Central memory CD8-positive, alpha-beta T cell (primary cell): Measurements from ENCODE around the gene SPNS3.

Source experiments
- ATAC-seq: fragments of 150-1000 bp; cut with Tn5 transposase; replicated peaks from 2 replicates; pipeline ENCODE4 v1.10.0; 2022; ENCODE audit warnings: mild to moderate bottlenecking, moderate FRiP score, moderate number of reproducible peaks; ENCODE audit not compliant: poor library complexity, severe bottlenecking; ENCODE audit errors: extremely low read depth
- DNase-seq, 2 donors: peaks; one replicate each; pipeline ENCODE4 v3.0.0; 2021; ENCODE audit warnings: low spot score in 2 of 2
- H3K27ac Mint-ChIP-seq: one replicate; pipeline ENCODE4 v1.8.0; 2022; ENCODE audit warnings: low read depth, mild to moderate bottlenecking, moderate library complexity, mixed read lengths
- H3K27me3 Mint-ChIP-seq: one replicate; pipeline ENCODE4 v1.8.0; 2022; ENCODE audit warnings: mixed read lengths
- H3K36me3 Mint-ChIP-seq: one replicate; pipeline ENCODE4 v1.8.0; 2022; ENCODE audit warnings: mild to moderate bottlenecking, moderate library complexity, mixed read lengths; ENCODE audit not compliant: insufficient read depth
- H3K4me1 Mint-ChIP-seq: one replicate; pipeline ENCODE4 v1.8.0; 2022; ENCODE audit warnings: mixed read lengths
- H3K4me3 Mint-ChIP-seq: one replicate; pipeline ENCODE4 v1.8.0; 2022; ENCODE audit warnings: mild to moderate bottlenecking, moderate library complexity, mixed read lengths
- H3K9me3 Mint-ChIP-seq: one replicate; pipeline ENCODE4 v1.8.0; 2022; ENCODE audit warnings: mixed read lengths

Gene SPNS3

GRCh38 chr17:4523946-4524345, 90.2 kb downstream of the SPNS3 start:
- no peak for DNase-seq
- Mint-ChIP-seq H3K27me3 (no peaks in the 10 kb centered on the region), H3K9me3 (no peaks in the 10 kb centered on the region), H3K4me3 (no peak overlapping the region), H3K36me3 (peaks cover 1% of the 10 kb centered on the region), H3K27ac (no peak overlapping the region), H3K4me1 (no peaks in the 10 kb centered on the region)
- ATAC-seq: no peak

DNA sequence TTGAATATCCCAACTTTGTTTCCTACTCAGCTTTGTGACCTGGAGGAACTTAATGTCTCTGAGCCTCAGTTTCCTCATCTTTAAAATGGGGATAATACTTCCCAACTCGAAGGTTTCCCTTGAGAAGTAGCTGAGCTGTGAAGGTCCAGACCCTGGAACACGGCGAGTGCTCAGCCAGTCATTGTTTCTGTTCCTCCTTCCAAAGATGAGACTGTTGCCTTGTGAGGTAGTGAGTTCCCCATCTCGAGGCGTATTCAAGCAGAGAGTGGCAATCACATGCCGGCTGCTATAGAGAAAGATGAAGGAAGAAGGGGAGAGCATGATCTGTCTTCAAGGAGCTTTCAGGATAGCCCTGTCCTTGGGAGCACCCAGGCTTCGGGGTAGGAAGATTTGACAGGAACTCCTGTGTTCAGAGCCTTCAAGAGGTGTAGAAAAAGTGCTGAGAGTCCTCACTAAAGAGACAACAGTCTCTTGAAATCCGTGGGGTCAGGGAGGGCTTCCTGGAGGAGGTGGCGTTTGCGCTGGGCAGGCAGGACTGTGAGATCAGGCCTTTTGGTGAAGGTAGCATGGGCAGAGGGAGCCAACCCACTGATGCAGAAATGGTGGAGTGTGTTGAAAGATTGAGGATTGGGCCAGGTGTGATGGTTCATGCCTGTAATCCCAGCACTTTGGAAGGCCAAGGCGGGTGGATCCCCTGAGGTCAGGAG, 92.1 kb downstream of the SPNS3 start:
- H3K9me3 Mint-ChIP-seq: no peaks in the 10 kb centered on the region
- no peaks in the 10 kb centered on the region for H3K27me3 Mint-ChIP-seq
- no peak overlapping the region for H3K4me3 Mint-ChIP-seq
- no peak overlapping the region for H3K27ac Mint-ChIP-seq
- DNase-seq (no peak), ATAC-seq (no peak)
- no peaks in the 10 kb centered on the region for H3K36me3 Mint-ChIP-seq
- H3K4me1 Mint-ChIP-seq: peaks cover 5% of the 10 kb centered on the region

DNA sequence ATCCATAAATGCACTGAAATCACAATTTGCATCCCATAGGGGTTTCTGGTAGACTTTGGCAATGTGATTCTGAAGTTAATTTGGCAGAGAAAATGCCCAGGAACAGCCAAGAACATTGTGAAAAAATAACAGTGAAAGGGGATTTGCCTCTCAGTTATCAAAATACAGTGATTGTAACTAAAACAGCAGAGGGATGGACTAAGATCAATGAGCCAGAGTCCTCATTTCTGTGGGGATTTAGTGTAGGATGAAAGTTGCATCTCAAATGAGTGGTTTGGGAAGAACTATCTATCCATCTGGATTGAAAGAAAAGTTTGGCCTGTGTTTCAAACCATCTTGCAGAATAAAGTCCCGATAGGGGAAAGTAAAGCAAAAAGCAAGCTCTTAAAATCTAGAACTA, 93.4 kb downstream of the SPNS3 start:
- no peak for DNase-seq
- Mint-ChIP-seq H3K27me3 (no peaks in the 10 kb centered on the region), H3K4me3 (no peak overlapping the region), H3K36me3 (no peaks in the 10 kb centered on the region), H3K27ac (no peak overlapping the region), H3K4me1 (peaks cover 5% of the 10 kb centered on the region), H3K9me3 (no peaks in the 10 kb centered on the region)
- no peak for ATAC-seq

DNA sequence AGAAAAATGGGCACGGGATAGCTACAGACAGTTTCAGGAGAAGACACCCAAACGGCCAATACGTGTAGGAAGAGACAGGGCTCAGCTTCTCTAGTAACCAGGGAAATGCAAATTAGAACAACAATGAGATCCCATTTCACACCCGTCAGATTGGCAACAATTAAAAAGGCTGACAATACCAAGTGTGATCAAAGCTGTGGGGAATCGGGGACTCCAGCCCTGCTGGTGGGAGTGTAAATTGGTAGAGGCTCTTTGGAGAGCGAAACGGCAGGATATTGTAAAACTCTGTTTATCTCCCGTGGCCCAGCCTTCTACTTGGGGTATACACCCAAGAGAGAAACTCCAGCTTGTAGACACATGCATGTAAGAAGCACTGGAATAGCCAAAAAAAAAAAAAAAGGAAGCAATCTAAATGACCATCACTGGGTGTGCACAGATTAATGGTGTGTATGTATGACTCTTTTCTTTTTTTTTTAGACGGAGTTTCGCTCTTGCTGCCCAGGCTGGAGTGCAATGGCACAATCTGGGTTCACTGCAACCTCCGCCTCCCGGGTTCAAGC, 93.9 kb downstream of the SPNS3 start:
- no peaks in the 10 kb centered on the region for H3K9me3 Mint-ChIP-seq
- H3K4me1 Mint-ChIP-seq: peaks cover 5% of the 10 kb centered on the region
- no peak overlapping the region for H3K27ac Mint-ChIP-seq
- H3K27me3 Mint-ChIP-seq: no peaks in the 10 kb centered on the region
- ATAC-seq (no peak), DNase-seq (no peak)
- no peak overlapping the region for H3K4me3 Mint-ChIP-seq
- H3K36me3 Mint-ChIP-seq: no peaks in the 10 kb centered on the region

DNA sequence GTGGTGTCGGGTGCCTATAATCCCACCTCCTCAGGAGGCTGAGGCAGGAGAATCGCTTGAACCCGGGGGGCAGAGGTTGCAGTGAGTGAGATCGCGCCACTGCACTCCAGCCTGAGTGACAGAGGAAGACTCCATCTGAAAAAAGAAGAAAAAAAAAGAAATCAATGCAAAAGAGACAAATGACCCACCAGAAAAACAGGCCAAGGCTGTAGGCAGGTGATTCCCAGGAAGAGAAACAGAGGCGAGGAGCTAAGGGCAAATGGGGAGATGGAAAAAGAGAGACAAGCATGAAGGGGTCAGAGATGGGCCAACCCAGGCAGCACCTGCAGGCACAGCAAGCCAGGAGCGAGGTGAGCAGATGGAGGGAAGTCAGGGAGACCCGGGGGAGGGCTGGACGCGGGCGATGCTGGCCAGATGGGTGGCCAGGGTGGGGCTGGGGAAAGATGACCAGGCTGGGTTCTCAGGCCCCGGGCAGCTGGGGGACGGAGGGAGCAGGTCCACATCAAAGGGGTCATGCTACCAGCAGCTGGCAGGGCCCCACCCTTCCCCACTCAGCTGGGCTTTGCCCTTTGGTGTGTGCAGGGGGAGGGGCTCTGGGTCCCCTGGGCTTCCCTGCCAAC, 95.9 kb downstream of the SPNS3 start:
- Mint-ChIP-seq H3K36me3 (peaks cover 3% of the 10 kb centered on the region), H3K9me3 (no peaks in the 10 kb centered on the region), H3K4me3 (no peak overlapping the region), H3K27me3 (no peaks in the 10 kb centered on the region), H3K27ac (no peak overlapping the region), H3K4me1 (peaks cover 11% of the 10 kb centered on the region)
- no peak for ATAC-seq
- no peak for DNase-seq

- no peak overlapping the region for H3K4me3 Mint-ChIP-seq
- H3K27ac Mint-ChIP-seq: no peak overlapping the region
- peaks cover 11% of the 10 kb centered on the region for H3K4me1 Mint-ChIP-seq
- no peaks in the 10 kb centered on the region for H3K9me3 Mint-ChIP-seq
- ATAC-seq (no peak), DNase-seq (no peak)
- H3K36me3 Mint-ChIP-seq: peaks cover 3% of the 10 kb centered on the region
- no peaks in the 10 kb centered on the region for H3K27me3 Mint-ChIP-seq
Measured at GRCh38 chr17:4530799-4531730, 97.3 kb downstream of the SPNS3 start.

DNA sequence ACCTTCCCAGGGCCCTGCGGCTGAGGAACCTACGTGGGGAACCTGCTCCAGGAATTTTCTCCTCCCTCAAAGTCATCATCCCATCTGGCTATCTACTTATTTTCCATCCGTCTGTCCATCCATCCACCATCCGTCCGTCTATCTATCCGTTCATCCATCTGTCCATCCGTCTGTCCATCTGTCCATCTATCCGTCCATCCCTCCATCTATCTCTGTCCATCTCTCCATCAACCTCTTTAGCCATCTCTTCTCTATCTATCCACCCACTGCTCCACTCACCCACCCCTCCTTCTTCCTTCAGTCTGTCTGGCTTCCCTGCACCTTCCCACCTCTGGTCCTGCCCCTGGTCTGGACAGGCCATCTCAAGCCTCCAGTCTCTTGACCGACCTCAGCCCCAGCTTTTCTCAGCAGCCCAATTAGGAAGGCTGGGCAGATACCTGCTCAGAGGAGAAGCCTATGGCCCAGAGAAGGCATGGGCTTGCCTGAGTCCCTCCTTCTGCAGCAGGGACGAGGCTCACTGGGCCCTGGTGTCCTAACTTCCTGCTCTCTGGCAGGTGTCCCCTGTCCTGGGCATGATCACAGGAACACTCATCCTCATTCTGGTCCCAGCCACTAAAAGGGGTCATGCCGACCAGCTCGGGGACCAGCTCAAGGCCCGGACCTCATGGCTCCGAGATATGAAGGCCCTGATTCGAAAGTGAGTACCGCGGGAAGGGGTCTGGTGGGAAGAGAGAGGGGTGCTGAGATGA, 98.4 kb downstream of the SPNS3 start:
- no peak for DNase-seq
- H3K9me3 Mint-ChIP-seq: no peaks in the 10 kb centered on the region

DNA sequence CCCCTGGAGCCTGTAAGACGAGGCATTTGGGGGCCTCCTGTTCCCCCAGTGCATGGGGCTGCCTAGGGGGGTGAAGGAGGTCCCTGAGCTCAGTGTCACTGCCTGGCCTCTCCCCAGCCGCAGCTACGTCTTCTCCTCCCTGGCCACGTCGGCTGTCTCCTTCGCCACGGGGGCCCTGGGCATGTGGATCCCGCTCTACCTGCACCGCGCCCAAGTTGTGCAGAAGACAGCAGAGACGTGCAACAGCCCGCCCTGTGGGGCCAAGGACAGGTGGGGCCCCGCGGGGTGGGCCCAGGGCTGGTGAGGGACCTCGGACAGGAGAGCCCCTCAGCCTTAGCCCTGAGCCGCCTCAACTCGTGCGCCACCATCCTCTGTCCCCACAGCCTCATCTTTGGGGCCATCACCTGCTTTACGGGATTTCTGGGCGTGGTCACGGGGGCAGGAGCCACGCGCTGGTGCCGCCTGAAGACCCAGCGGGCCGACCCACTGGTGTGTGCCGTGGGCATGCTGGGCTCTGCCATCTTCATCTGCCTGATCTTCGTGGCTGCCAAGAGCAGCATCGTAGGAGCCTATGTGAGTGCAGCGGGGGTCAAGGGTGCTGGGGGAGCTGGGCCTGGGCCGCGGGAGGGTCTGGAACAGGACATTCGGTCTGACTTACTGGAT, 99.3 kb downstream of the SPNS3 start:
- no peaks in the 10 kb centered on the region for H3K27me3 Mint-ChIP-seq
- H3K27ac Mint-ChIP-seq: no peak overlapping the region
- peaks cover 3% of the 10 kb centered on the region for H3K36me3 Mint-ChIP-seq
- no peak overlapping the region for H3K4me3 Mint-ChIP-seq
- no peaks in the 10 kb centered on the region for H3K9me3 Mint-ChIP-seq
- ATAC-seq: no peak
- DNase-seq: no peak
- peaks cover 11% of the 10 kb centered on the region for H3K4me1 Mint-ChIP-seq

More for the DNA sequence above, 98.4 kb downstream of the SPNS3 start:
- ATAC-seq: no peak
- peaks cover 11% of the 10 kb centered on the region for H3K4me1 Mint-ChIP-seq
- H3K27ac Mint-ChIP-seq: no peak overlapping the region
- H3K27me3 Mint-ChIP-seq: no peaks in the 10 kb centered on the region
- H3K36me3 Mint-ChIP-seq: peaks cover 3% of the 10 kb centered on the region
- H3K4me3 Mint-ChIP-seq: no peak overlapping the region

DNA sequence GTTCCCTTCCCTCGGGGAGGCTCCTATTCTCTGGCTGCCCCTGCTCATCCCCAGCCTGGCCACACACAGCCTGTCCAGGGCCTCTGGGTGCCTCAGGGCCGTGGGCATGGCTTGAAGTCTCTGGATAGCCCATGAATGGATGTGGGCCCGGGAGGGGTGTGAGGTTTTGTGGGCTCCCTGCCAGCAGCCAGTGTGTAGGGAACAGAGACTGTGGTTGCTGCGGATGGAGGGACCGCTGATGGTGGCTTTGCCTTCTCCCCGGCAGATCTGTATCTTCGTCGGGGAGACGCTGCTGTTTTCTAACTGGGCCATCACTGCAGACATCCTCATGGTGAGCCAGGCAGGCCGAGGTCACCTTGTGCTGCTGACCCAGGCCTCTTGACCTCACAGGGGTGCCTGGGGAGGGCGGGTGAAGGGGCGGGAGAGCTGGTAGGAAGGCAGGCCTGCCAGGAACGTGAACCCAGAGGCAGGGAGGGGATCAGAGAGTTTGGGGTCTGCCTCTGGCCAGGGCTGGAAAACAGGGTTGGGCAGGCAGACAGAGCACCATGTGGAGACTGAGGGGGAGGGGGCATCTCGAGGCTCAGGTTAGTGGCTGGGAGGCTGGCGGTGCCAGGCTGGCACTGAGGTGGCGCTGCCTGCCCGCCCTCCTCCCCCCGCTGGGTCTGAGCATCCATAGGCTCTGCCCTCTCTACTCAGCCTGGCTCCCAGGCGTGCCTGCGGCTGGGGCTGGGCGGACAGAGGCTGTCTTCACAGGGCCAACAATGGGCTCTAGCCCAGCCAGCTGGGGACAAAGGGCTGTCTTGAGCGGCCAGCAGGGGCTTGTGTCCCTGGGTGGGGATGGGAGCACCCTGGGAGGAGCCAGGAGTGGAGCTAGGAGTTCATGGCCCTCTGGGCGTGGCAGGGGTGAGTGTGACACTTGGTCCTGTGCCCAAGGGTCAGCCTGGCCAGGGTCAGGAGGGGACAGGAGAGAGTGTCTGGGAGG, 100.1 kb downstream of the SPNS3 start:
- ATAC-seq (no peak), DNase-seq (no peak)
- no peaks in the 10 kb centered on the region for H3K9me3 Mint-ChIP-seq
- H3K27ac Mint-ChIP-seq: no peak overlapping the region
- H3K27me3 Mint-ChIP-seq: no peaks in the 10 kb centered on the region
- peaks cover 11% of the 10 kb centered on the region for H3K4me1 Mint-ChIP-seq
- no peak overlapping the region for H3K4me3 Mint-ChIP-seq
- H3K36me3 Mint-ChIP-seq: peaks cover 3% of the 10 kb centered on the region

DNA sequence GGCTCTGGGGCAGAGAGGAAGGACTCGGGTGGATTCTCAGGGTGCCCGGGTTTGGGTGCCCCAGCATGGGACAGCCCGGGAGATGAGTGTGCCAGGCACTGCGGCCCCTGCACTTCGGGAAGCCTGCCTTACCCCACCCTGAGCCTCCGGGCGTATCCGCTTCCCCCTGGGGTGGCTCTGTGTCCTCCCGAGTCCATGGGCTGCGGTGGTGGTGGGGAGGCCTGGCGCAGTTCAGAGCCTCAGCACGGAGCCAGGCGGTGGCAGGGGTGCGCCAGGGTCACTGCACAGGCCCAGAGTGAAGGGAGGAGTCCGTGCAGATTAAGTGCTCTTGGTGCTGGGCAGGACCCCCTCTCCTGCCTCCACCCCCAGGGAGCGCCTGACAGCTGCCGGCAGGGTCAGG, 100.8 kb downstream of the SPNS3 start:
- no peak for ATAC-seq
- no peak for DNase-seq
- no peaks in the 10 kb centered on the region for H3K27me3 Mint-ChIP-seq
- no peaks in the 10 kb centered on the region for H3K9me3 Mint-ChIP-seq
- no peak overlapping the region for H3K27ac Mint-ChIP-seq
- no peak overlapping the region for H3K4me3 Mint-ChIP-seq
- peaks cover 5% of the 10 kb centered on the region for H3K36me3 Mint-ChIP-seq
- peaks cover 8% of the 10 kb centered on the region for H3K4me1 Mint-ChIP-seq
